ENCODE data around the gene ARHGAP33.
"Not testable (repeated sequence)": the region's sequence is repeated elsewhere in the genome, so short reads cannot be mapped to it uniquely, and the experiment has no call there.

ARHGAP33 gene

GRCh38 chr19:35756377-35757230, 18.8 kb upstream of the ARHGAP33 start, which contains the start of gene HSPB6:
TSS of gene HSPB6 (minus strand) at chr19:35757029. CDS start at chr19:35757008, 21 bp downstream.
- DNase-seq: no peak

DNA sequence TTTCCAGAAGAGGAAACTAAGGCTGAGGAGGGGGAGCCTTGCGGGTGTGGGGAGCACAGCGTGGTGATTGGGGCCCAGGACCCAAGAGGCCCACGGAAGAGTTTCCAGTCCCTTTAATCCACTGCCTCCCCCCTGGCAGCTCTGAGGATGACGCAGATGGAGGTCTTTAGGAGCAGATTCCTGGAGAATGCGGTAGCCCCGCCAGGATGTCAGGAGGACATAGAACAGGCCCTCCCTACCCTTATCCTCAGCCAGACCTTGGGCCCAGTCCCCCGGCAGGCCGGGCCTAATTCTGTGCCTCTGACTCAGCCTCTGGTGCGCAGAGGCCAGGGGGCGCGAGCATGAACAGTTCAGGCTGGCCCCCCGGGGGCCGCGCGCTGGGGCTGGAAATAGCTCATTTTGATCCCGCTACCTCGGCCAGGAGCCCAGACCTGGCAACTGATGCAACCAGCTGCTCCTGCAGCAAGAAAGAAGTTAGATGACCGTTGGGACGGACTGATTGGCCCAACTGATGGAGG, 18.1 kb upstream of the ARHGAP33 start:
- no peak for DNase-seq

DNA sequence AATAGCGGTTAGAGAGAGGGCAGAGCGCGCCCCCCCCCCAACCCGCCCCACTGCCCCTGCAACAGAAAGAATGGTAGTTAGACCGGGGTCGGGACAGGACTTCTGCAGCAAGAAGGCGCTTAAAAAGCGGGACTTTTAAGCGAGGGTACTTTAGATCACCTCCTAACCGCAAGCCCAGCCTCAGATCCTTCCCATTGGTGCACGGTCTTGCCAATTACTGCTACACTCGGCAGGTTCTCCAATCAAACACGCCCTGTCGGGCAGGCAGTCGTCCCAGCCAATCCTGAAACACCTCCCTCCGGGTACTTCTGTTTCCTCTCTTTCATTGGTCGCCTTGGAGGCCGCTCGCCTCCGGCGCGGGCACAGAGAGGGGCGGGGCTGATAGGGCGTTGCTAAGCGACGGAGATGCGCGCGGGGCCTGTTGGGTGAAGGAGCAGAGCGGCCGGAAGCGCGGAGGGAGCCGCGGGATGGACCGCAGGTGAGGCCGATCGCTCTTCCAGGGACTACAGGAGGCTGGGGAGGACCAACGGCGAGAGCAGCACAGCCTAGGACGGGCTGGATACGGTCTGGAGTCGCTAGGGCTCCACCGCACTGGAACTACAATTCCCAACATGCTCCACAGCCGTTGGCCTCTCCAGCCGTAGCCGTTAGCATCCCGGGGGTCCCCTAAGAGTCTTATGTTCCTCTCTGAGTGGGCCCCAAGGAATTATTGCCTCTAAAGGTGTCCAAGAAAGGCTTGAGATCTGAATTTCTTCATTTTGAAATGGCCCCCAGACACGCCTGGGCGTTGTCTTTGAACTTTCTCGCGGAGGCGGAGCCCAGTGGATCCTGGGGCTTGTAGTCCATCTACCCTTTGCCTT, 17.4 kb upstream of the ARHGAP33 start, which contains the start of gene PROSER3:
Gene PROSER3, plus strand, starts transcription at position 428 of the 860 bp plus-strand sequence. Its CDS starts 40 bp downstream, at position 468.
- peak; percentile 95 for DNase-seq

- no peak for DNase-seq
Observed at GRCh38 chr19:35759697-35760096, 15.7 kb upstream of the ARHGAP33 start.

- no peak for DNase-seq
Observed at GRCh38 chr19:35760711-35761349, 14.5 kb upstream of the ARHGAP33 start.

- no peak for DNase-seq
Observed at GRCh38 chr19:35764432-35765315, 10.7 kb upstream of the ARHGAP33 start.

GRCh38 chr19:35766571-35767104, 8.7 kb upstream of the ARHGAP33 start:
- no peak for DNase-seq

- DNase-seq: no peak
Observed at GRCh38 chr19:35767288-35768081, 7.9 kb upstream of the ARHGAP33 start.

- no peak for DNase-seq
Observed at GRCh38 chr19:35768082-35768421, 7.3 kb upstream of the ARHGAP33 start.

DNA sequence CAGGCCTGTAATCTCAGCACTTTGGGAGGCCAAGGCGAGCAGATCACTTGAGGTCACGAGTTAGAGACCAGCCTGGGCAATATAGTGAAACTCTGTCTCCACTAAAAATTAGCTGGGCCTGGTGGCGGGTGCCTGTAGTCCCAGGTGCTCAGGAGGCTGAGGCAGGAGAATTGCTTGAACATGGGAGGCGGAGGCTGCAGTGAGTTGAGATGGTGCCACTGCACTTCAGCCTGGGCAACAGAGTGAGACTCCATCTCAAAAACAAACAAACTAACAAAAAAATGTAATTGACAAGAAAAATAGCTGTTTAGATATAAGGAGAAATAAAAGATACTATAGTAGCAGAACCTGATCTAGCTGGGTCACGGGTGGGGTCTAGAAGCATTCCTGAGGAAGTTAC, 3.0 kb upstream of the ARHGAP33 start:
- not testable (repeated sequence) for DNase-seq

- DNase-seq: no peak
Observed at GRCh38 chr19:35773020-35773806, 2.2 kb upstream of the ARHGAP33 start.

DNA sequence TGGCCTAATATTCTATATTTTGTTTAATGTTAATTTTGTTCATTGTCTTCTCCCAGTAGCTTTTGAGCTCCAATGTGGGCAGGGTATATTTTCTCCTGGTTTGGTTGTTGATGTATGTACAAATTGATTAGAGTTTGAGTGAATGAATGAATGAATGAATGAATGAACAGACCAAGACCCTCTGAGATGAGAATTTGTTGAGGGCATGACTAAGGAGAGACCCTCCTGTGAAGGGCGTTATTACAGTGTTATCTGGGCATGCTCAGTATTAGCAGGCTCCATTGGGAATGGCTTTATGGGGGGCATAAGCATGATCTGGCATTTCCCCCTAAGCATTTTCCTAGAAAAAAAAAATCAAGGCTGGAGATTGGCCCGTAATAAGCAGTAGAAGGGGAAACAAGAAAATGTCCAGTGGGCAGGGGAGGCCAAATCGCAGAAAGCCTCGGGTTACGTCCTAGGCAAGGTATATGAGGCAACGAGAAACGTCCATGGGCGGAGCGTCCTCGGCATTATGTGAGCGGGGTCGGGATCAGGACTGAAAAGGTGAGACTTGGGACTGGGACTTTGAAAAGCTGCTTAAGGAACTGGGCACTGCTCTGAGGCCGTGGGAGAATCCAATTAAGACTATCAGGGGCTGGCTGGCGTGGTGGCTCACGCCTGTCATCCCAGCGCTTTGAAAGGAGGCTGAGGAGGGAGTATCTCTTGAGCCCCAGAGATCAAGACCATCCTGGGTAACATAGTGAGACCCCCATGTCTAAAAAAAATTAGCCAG, 904 bp upstream of the ARHGAP33 start:
- no peak for DNase-seq

DNA sequence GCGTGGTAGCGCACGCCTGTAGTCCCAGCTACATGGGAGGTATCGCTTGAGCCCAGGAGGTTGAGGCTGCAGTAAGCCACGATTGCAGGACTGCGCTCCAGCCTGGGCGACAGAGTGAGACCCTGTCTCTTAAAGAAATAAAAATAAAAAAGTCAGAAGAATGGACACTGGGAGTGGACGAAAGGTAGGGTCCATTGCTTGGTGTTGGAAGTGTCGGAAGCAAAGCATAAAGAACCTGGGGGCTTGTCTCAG, 392 bp upstream of the ARHGAP33 start:
- no peak for DNase-seq

- DNase-seq: no peak
Observed at GRCh38 chr19:35776102-35776788, 881 bp downstream of the ARHGAP33 start.

- no peak for DNase-seq
Observed at GRCh38 chr19:35777086-35777841, 1.9 kb downstream of the ARHGAP33 start.

DNA sequence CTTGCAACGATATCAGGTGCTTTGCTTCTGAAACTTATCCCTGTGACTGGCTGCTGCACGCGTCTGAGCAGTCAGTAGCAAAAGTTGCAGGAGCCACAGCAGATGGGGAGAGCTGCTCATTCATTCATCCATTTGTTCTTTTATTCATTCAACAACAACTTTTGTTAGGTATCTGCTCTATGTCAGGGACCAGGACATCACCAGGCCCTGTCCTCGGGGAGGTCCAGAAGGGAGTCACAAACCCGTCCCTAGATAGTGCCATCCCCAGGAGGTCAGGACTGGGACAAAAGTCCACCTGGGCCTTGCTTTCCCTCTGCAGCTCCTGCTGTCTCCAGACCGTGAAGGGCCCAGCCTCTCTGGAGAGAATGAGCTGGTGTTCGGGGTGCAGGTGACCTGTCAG, 2.6 kb downstream of the ARHGAP33 start:
- DNase-seq: no peak

DNA sequence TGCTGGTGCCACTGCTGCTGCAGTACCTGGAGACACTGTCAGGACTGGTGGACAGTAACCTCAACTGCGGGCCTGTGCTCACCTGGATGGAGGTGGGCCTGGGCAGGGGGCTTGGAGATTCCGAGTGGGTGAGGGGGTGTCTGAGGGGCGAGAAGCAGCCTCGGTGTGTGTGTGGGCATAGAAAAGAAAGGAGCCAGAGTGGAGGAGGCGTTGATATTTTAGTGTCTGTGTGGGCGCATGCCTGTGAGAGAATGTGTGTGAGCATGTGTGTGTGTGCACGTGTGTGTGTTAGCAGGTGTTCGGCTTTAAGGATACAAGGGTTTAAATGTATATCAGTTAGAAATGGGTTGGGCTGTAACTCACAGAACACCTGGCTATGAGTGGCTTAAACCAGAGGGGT, 3.7 kb downstream of the ARHGAP33 start:
- no peak for DNase-seq

- no peak for DNase-seq
Observed at GRCh38 chr19:35780058-35780457, 4.7 kb downstream of the ARHGAP33 start.

Data from NCI-H2107 (cell line).